ENCODE data around the gene EYA2. TPM values are rescaled to one million over a fixed set of nuclear protein-coding genes. Genes with fewer than 3 reads are reported as not detected.
"Not testable (repeated sequence)": the region's sequence is repeated elsewhere in the genome, so short reads cannot be mapped to it uniquely, and the experiment has no call there.

EYA2 gene
- total RNA-seq, 1 experiment from 2014 or later = not detected

DNA sequence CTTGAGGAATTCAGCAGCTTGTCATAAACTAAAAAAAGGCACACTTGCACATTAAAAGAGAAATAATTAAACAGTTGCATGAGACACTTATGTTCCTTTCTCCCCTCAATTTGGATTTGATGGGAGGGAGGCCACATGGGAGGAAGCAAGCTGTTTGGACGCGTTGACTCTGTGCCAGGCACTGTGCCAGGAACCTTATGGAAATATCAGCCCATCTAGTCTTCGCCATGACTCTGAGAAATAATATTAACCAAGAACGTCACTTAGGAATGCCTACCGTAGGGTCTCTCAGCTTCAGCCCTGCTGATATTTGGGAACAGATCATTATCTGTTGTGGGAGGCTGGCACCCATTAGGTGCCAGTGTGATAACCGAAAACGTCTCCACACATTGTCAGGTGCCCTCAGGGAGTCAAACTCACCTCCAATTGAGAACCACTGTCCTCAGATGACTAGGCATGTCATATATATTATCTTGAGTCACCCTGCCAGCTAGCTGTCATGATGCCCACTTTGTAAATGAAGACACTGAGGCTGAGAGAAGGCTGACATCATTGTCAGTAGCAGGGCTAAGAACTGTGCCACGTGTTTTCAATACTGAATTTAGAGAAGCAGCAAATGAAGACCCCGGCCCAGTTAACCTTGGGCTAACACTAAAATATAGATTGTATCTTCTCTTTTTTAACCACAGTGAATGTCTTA is 36.1 kb downstream of the EYA2 start:
- POLR2A ChIA-PET = no interaction called here
- CTCF ChIA-PET = no interaction called here
- Mint-ChIP-seq H3K4me3 (ENCODE audit: unreplicated experiment) (no peak overlapping the region), H3K27me3 (ENCODE audit: insufficient read depth, unreplicated experiment) (peaks cover 19% of the 10 kb centered on the region), H3K9me3 (ENCODE audit: unreplicated experiment) (no peaks in the 10 kb centered on the region), H3K4me1 (ENCODE audit: insufficient read depth, unreplicated experiment) (no peaks in the 10 kb centered on the region), H3K27ac (ENCODE audit: low read depth, unreplicated experiment) (no peak overlapping the region), H3K36me3 (ENCODE audit: insufficient read depth, unreplicated experiment) (no peaks in the 10 kb centered on the region)
- intact Hi-C loops (cut with micrococcal nuclease) = no loop called here
- no TSS peak for BruUV-seq (replicated peaks)
- no peak for TF ChIP-seq CTCF (IDR thresholded peaks at IDR 0.05; ENCODE audit: unreplicated experiment)
- no peak for DNase-seq (ENCODE audit: unreplicated experiment)

- no peak overlapping the region for H3K27ac Mint-ChIP-seq (ENCODE audit: low read depth, unreplicated experiment)
- no peaks in the 10 kb centered on the region for H3K9me3 Mint-ChIP-seq (ENCODE audit: unreplicated experiment)
- H3K27me3 Mint-ChIP-seq (ENCODE audit: insufficient read depth, unreplicated experiment) = peaks cover 19% of the 10 kb centered on the region
- no TSS peak for BruUV-seq (replicated peaks)
- TF ChIP-seq CTCF (IDR thresholded peaks at IDR 0.05; ENCODE audit: unreplicated experiment) = no peak
- ChIA-PET CTCF (no interaction called here), POLR2A (no interaction called here)
- no peak for DNase-seq (ENCODE audit: unreplicated experiment)
- no peaks in the 10 kb centered on the region for H3K36me3 Mint-ChIP-seq (ENCODE audit: insufficient read depth, unreplicated experiment)
- intact Hi-C loops (cut with micrococcal nuclease) = no loop called here
- no peaks in the 10 kb centered on the region for H3K4me1 Mint-ChIP-seq (ENCODE audit: insufficient read depth, unreplicated experiment)
- no peak overlapping the region for H3K4me3 Mint-ChIP-seq (ENCODE audit: unreplicated experiment)
These were observed 37.1 kb downstream of the EYA2 start for GRCh38 chr20:46931699-46932098.

DNA sequence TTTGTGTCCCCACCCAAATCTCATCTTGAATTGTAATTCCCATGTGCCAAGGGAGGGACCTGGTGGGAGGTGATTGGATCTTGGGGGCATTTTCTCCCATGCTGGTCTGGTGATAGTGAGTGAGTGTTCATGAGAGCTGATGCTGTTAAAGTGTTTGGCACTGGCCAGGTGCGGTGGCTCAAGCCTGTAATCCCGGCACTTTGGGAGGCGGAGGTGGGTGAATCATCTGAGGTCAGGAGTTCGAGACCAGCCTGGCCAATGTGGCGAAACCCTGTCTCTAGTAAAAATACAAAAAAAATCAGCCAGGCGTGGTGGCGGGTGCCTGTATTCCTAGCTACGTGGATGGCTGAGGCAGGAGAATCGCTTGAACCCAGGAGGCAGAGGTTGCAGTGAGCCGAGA is 37.8 kb downstream of the EYA2 start:
- CTCF ChIA-PET; H3K9me3 Mint-ChIP-seq (ENCODE audit: unreplicated experiment); DNase-seq (ENCODE audit: unreplicated experiment); H3K4me3 Mint-ChIP-seq (ENCODE audit: unreplicated experiment); H3K4me1 Mint-ChIP-seq (ENCODE audit: insufficient read depth, unreplicated experiment); H3K27ac Mint-ChIP-seq (ENCODE audit: low read depth, unreplicated experiment); H3K36me3 Mint-ChIP-seq (ENCODE audit: insufficient read depth, unreplicated experiment); intact Hi-C loops (cut with micrococcal nuclease); POLR2A ChIA-PET; BruUV-seq (replicated peaks): not testable (repeated sequence)
- peaks cover 19% of the 10 kb centered on the region for H3K27me3 Mint-ChIP-seq (ENCODE audit: insufficient read depth, unreplicated experiment)

DNA sequence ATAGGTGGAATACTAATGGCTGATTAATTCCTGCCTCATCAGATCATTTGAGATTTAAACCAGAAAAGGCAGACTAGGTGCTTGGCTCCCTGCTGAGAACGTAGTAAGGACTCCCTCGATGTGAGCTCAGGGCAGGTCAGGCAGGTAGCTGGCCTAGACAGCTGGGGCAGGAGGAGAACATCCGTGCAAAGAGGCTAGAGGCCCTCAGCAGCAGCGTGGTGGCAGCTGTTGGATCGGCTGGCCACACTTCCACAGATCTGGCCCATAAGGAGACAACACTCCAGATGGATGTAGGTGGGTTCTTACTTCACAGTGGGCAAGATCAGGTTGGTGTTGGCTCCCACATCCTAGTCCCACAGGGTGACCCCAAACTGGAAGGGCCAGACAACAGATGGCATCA is 38.5 kb downstream of the EYA2 start:
- H3K9me3 Mint-ChIP-seq (ENCODE audit: unreplicated experiment) = no peaks in the 10 kb centered on the region
- H3K27me3 Mint-ChIP-seq (ENCODE audit: insufficient read depth, unreplicated experiment) = peaks cover 19% of the 10 kb centered on the region
- intact Hi-C loops (cut with micrococcal nuclease) = no loop called here
- TF ChIP-seq CTCF (IDR thresholded peaks at IDR 0.05; ENCODE audit: unreplicated experiment) = no peak
- no peaks in the 10 kb centered on the region for H3K4me1 Mint-ChIP-seq (ENCODE audit: insufficient read depth, unreplicated experiment)
- H3K36me3 Mint-ChIP-seq (ENCODE audit: insufficient read depth, unreplicated experiment) = no peaks in the 10 kb centered on the region
- BruUV-seq (replicated peaks) = no TSS peak
- H3K4me3 Mint-ChIP-seq (ENCODE audit: unreplicated experiment) = no peak overlapping the region
- DNase-seq (ENCODE audit: unreplicated experiment) = no peak
- ChIA-PET POLR2A (no interaction called here), CTCF (interaction anchor here (0.5 to 0.7 kb wide), 2 partner anchors 731 to 1016 kb away, joined by 3 to 5 read pairs; no protein-coding TSS in a partner anchor)
- H3K27ac Mint-ChIP-seq (ENCODE audit: low read depth, unreplicated experiment) = no peak overlapping the region

Measured in MCF 10A (cell line).